IPS-15b (cell line): ENCODE results near the gene SKAP1.
"Not testable (repeated sequence)": the region's sequence is repeated elsewhere in the genome, so short reads cannot be mapped to it uniquely, and the experiment has no call there.

Source experiments
- H3K27me3 ChIP-seq: one replicate; pipeline ENCODE4 v1.6.1; 2013; ENCODE audit warnings: low read length; ENCODE audit not compliant: control insufficient read depth, insufficient read depth
- H3K36me3 ChIP-seq: one replicate; pipeline ENCODE4 v1.6.1; 2013; ENCODE audit warnings: low read length; ENCODE audit not compliant: control insufficient read depth, insufficient read depth
- H3K4me1 ChIP-seq: one replicate; pipeline ENCODE4 v1.6.1; 2013; ENCODE audit warnings: mild to moderate bottlenecking, low read length; ENCODE audit not compliant: control insufficient read depth, insufficient read depth
- H3K4me3 ChIP-seq: one replicate; pipeline ENCODE4 v1.5.1; 2013; ENCODE audit warnings: low read depth, low read length
- H3K9ac ChIP-seq: one replicate; pipeline ENCODE4 v1.6.1; 2013; ENCODE audit warnings: low read depth, mild to moderate bottlenecking, low read length
- H3K9me3 ChIP-seq: one replicate; pipeline ENCODE4 v1.6.1; 2013; ENCODE audit warnings: mild to moderate bottlenecking, low read length; ENCODE audit not compliant: control insufficient read depth, insufficient read depth

The SKAP1 gene

DNA sequence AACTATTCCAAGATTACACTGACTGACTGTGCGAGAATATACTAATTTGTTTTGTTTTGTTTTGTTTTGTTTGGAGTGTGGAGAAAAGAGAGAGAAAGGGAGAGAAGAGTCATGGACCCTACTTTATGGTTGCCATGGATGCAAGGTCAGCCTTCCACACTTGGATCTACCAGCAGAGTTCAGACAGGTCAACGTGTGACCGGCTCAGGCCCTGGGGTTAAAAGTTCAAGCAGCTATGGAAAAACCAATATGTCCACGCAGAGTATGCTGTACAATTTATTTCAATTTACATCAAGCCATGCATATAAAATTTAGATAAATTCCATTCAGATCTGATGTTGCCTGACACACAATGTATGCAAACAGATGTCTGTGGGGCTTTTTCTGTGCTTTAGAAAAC lies 122.8 kb downstream of the SKAP1 start:
- Histone ChIP-seq H3K27me3 (no peaks in the 10 kb centered on the region), H3K36me3 (no peaks in the 10 kb centered on the region), H3K9me3 (no peaks in the 10 kb centered on the region), H3K9ac (no peak overlapping the region), H3K4me3 (no peak overlapping the region), H3K4me1 (no peaks in the 10 kb centered on the region)

DNA sequence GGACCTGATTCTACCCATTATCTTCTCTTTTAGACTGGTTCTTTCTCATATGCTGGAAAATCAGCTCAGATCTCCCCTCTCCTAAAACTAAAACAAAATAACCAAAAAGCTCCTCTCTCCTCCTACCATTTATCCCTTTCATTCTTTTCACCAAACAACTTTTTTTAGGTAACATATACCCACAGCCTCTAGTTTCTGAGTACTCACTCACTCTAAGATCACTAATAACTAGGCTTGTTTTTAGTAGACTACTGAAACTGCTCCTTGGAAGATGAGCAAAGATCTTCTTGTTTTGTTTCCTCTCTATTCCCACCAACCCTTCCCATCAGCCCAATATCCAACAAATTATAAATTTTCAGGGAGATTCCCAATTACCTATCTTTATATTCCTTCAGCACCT lies 129.0 kb downstream of the SKAP1 start:
- H3K9ac ChIP-seq: no peak overlapping the region
- no peaks in the 10 kb centered on the region for H3K9me3 ChIP-seq
- H3K36me3 ChIP-seq: no peaks in the 10 kb centered on the region
- H3K27me3 ChIP-seq: no peaks in the 10 kb centered on the region
- no peaks in the 10 kb centered on the region for H3K4me1 ChIP-seq
- H3K4me3 ChIP-seq: no peak overlapping the region

DNA sequence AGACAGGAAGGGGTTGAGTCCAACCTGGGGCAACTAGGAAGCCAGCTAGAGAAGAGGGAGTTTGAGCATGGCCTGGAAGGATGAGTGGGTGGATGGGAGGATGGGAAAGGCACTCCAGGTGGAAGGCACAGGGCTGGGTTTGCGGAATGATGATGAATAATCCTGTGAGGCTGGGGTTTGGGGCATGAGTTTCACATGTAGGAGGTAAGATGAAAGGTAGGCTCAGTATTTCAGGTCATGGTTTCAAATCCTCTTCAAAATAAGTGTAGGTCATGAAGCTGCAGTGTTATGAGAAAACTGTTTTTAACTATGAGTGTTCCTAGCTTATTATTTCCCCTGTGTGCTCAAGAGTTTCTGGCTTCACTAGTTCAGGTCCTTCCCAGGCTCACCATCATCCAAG lies 130.3 kb downstream of the SKAP1 start:
- Histone ChIP-seq H3K9ac (no peak overlapping the region), H3K27me3 (no peaks in the 10 kb centered on the region), H3K4me1 (no peaks in the 10 kb centered on the region)

DNA sequence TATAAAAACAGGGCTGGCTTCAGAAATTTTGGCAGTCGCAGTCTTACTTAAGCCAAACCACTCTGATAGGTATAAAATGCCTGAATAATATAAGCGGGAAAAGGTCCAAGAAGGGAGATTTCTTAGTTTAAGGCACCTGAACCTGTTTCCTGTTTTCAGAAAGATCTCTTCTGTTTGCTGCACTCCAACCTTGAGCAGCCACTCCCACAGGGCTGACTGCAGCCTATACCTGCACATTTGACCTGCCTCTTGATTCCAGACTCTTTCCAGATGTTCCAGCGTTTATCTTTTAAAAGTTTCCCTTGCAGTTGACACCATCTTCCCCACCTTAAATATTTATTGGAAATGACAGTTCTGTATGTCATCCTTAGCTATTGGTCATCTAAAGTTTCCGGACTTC lies 132.2 kb downstream of the SKAP1 start:
- Histone ChIP-seq H3K4me3 (no peak overlapping the region), H3K4me1 (no peaks in the 10 kb centered on the region), H3K9ac (no peak overlapping the region), H3K9me3 (no peaks in the 10 kb centered on the region), H3K27me3 (no peaks in the 10 kb centered on the region), H3K36me3 (no peaks in the 10 kb centered on the region)

More for the DNA sequence above, 130.3 kb downstream of the SKAP1 start:
- Histone ChIP-seq H3K36me3 (no peaks in the 10 kb centered on the region), H3K9me3 (no peaks in the 10 kb centered on the region), H3K4me3 (no peak overlapping the region)

DNA sequence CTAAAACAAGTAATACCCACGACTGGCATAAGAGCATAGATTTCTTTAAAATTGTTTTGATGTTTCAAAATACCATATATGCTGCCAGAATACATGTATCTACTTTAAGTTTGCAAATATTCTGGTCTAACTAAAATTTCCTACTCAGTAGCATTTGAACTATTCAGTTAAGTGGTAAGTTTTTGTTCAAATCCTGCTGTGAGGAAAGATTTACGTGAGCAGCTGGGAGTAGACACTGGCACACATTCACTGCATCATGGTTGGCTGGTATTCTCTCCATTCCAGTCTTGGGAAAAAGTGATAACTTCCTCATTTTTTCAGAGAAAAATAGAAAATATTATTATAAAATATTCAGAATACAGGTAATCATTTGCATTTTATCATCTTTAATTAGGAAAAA lies 133.6 kb downstream of the SKAP1 start:
- no peak overlapping the region for H3K4me3 ChIP-seq
- no peaks in the 10 kb centered on the region for H3K9me3 ChIP-seq
- no peaks in the 10 kb centered on the region for H3K36me3 ChIP-seq
- H3K4me1 ChIP-seq: no peaks in the 10 kb centered on the region
- no peak overlapping the region for H3K9ac ChIP-seq
- H3K27me3 ChIP-seq: no peaks in the 10 kb centered on the region

DNA sequence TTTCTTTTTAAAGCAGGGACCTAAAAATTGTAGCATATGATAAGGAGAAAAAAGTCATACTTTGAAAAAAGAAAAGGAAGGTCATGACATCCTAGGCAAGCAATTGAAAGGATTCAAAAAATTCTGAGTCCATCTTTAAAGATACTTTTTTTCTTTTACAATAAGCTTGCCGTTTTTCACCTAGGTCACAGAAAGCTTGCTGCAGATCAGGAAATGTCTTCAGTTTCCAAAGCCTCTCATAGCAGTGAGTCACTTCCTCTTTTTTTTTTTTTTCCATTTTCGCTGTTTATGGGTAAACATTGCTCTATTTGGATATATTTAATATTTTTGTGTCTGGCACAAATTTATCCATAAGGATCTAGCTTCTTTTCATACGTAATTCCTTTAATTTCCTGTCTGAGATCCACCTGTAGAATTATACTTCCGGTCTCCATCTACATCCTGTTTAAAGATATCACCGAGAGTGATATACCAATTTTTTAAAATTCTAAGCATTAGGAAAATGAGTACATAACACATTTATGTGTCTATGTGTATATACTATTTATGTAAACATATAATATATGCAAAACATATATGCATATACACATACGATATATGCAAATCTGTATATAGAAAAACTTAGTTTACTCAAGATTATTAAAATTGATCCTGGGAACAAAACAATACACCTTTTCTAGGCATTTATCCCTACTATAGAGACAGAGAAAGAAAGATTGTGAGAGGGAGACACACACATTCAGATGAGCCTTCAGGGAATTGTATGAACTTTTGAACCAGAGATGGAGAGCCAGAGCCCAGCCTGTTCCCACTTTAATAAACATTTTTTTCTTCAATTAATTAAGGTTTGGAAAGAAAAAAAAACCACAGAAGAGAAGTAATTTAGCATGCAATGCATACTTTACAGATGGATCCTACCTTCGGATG lies 134.4 kb downstream of the SKAP1 start:
- Histone ChIP-seq H3K27me3 (no peaks in the 10 kb centered on the region), H3K9ac (no peak overlapping the region), H3K4me3 (no peak overlapping the region)

DNA sequence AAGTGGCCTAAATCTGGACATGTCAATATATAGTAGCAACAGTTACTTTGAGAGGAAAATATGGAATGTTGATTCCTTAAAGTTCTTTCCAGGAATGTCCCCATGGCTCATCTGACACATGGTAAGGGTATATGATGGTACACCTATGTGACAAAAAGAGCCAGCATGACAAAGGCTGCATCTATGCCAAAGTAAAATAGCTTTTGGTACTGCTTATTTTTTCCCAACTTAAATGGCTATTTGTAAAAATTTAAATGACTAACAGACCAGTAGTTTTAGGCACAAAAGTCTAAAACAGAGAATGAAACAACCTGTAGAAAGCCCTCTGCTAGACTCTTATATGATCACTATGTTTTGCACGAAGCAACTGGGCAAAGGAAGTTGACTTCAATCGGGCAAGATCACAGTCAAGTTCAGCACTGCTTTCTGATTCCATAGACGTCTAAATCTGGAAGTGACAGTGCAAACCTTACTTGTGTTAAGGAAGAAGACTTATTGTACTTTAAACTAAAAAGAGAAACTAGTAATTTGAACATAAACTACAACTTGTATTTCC lies 135.1 kb downstream of the SKAP1 start:
- H3K27me3 ChIP-seq: no peaks in the 10 kb centered on the region
- no peaks in the 10 kb centered on the region for H3K36me3 ChIP-seq
- H3K9me3 ChIP-seq: no peaks in the 10 kb centered on the region
- H3K9ac ChIP-seq: no peak overlapping the region
- H3K4me1 ChIP-seq: no peaks in the 10 kb centered on the region
- no peak overlapping the region for H3K4me3 ChIP-seq

More for the DNA sequence above, 134.4 kb downstream of the SKAP1 start:
- H3K9me3 ChIP-seq: no peaks in the 10 kb centered on the region
- H3K4me1 ChIP-seq: no peaks in the 10 kb centered on the region
- no peaks in the 10 kb centered on the region for H3K36me3 ChIP-seq

DNA sequence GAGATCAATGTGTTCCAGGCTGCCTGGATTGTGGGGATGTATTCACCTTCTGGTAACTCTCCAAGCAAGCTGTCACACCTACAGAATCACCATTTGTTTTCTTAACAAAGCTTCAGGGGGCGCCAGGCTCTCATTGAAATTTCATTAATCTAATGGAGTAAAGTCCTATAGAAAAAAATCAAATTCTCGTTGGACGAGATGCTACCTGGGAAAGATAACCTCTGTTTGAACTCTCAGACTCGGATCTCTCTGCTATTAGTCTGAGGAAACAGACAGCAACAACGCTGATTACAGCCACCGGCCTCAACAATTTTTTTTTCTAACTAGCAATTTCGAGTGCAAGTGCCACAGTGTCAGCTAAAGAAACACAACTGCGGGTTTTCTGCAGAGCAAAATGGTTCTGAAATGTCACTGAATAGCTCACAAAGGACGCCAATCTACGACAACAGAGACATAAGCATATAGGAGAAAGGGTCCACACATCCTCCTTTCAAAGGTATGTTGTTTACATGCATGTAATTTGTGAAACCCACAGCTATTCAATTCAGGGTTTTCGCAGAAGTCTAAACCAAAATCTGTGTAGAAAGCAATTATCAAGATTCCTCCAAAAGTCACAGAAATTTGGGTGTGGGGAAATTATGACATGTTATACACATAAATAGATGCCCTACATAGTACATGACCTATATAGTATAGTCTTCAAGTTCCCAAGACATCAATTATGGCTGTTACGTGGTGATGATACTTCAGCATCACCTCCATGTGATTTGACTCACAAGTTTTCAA lies 135.8 kb downstream of the SKAP1 start:
- H3K27me3 ChIP-seq: no peaks in the 10 kb centered on the region
- no peaks in the 10 kb centered on the region for H3K4me1 ChIP-seq
- no peaks in the 10 kb centered on the region for H3K36me3 ChIP-seq
- no peak overlapping the region for H3K9ac ChIP-seq
- H3K4me3 ChIP-seq: no peak overlapping the region
- H3K9me3 ChIP-seq: no peaks in the 10 kb centered on the region

DNA sequence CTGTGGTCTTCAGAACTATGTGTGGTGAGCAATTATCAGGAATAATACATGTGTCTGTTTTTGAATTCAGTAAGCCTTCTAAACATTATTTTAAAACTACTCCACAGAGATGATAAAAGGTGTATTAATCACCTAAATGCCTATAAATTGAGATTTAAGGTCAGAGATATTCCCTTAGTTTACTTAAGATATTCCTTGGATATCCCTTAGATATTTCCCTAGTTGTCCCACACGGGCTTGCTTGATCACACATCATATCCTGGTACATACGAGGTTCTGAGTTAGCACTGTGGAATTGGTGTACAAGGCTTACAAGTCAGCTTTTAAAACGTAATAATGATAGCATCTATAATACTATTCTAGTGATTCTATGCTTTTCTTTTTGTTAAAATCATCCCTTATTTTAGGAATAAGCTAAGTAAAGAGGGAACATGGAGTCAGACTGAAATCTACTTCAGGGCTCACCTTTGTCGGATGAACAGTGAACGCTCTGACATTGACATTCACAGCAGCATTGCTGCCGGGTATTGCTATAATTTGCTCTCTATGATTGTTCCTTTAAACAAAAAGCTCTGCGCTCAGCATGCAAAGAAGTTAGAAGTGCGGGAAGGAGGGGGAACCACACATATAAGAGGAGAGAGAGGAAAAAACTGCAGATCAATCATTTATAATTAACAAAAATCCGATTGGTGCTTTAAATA lies 136.5 kb downstream of the SKAP1 start:
- Histone ChIP-seq H3K9ac (no peak overlapping the region), H3K9me3 (no peaks in the 10 kb centered on the region), H3K4me1 (no peaks in the 10 kb centered on the region), H3K4me3 (no peak overlapping the region), H3K27me3 (no peaks in the 10 kb centered on the region), H3K36me3 (no peaks in the 10 kb centered on the region)

DNA sequence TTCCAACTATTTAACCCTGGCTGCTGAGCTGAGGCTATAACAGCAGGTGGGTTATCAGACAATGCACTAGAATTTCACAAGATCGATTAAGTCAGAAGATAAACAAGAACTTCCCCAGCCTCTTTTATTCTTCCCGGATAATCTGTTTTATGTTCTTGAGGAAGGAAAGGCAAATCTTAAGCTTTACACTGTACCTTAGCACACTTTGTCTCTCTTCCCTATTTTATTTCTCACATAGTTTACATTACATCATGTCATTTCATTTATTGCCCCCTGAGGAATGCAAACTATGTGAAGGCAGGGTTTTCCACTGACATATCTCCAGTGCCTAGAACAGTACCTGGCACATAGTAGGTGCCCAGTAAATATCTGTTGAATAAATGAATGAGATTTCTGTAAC lies 139.6 kb downstream of the SKAP1 start:
- Histone ChIP-seq H3K9me3 (no peaks in the 10 kb centered on the region), H3K27me3 (no peaks in the 10 kb centered on the region), H3K36me3 (no peaks in the 10 kb centered on the region), H3K4me3 (no peak overlapping the region), H3K9ac (no peak overlapping the region), H3K4me1 (no peaks in the 10 kb centered on the region)

DNA sequence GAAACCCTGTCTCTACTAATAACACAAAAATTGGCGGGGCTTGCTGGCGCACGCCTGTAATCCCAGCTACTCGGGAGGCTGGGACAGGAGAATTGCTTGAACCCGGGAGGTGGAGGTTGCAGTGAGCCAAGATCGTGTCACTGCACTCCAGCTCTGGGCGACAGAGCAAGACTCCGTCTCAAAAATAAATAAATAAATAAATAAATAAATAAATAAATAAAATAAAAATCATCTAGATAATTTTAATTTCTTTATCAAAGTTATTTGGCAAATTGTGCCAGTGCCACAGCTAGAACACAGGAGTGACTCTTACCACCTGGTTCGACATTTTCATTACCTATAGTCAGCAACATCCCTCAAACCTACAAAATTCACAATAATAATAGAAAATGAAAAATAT lies 143.1 kb downstream of the SKAP1 start:
- not testable (repeated sequence) for H3K9me3 ChIP-seq, H3K9ac ChIP-seq, H3K4me3 ChIP-seq, H3K36me3 ChIP-seq, H3K27me3 ChIP-seq, H3K4me1 ChIP-seq
